HG02840 (cell line): ENCODE results near the gene FGF10.

Experiments used
- ATAC-seq: cut with Tn5 transposase; IDR thresholded peaks from one replicate; pipeline ENCODE4 v1.9.1; 2021; ENCODE audit warnings: mild to moderate bottlenecking, moderate library complexity, moderate number of reproducible peaks; ENCODE audit not compliant: unreplicated experiment, low FRiP score

The FGF10 gene

DNA sequence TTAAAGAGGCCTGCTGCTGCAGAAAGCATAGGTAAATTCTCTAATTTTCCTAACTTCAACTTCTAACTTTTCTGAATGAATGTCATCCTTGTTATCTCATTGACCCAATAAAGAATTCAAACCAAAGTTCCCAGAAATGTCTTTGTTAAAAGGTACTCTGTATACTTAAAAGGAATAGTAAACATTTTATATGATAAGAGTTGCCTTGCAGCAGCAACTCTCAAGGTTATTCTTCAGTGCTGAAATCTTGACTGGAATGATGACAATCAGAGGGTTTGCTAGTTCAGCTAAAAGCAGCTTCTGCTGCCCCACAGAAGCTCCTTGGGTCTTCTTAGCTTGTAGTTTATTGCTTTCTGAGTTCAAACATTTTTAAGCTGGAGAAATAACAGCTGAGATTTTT, 28.3 kb downstream of the FGF10 start:
- no peak for ATAC-seq

DNA sequence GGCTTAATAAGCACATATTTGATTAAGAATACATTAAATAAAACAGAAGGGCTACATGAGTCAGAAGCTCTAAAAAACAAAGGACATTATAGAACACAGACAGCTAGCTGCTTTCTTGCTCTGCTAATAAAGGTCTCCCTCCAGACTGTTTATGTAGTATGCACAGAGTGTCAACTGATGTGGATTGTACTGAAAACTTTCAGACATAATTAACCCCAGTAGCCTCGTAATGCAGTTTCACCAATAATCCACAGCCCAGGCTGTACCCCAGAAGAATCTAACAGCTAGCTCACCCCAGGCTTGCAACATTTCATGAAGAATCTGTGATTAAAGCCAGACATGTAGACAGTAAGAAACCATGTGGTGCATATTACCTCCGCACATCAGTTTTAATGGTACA, 30.8 kb downstream of the FGF10 start:
- ATAC-seq = no peak

DNA sequence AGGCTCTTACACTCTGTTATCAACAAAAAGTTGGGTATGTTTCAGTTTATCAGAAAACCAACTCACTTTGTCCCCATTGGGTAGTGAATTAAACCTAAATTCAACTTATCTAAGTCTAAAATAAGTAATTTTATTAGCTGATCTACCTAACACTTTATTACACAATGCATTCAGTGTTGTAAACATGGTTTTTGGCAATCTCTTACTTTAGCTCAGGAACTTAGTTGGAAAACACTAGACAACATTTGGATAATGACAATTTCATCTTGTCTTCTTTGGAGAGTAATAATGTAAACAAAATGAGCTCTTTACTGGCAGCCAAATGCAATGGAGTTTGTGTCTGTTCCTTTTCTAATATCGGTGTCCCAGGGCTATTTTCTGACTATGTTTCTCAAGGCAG, 33.0 kb downstream of the FGF10 start:
- no peak for ATAC-seq

DNA sequence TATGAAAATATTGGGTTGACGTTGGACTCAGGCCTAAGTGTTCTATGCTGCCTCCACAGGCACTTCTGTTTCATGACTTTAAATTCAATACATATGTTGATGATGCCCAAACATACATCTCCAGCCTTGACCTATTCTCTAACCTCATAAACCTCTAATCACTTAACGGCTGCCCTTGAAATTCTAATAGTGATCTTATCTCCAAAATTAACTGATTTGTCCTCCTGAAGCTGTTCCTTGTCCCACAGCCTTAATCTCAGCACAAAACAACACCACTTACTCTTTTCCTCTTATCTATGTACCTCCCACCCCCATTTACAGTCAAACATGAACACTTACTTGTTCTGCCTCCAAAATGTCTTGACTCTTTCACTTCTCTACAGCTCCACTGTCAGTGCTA, 43.3 kb downstream of the FGF10 start:
- ATAC-seq = no peak

DNA sequence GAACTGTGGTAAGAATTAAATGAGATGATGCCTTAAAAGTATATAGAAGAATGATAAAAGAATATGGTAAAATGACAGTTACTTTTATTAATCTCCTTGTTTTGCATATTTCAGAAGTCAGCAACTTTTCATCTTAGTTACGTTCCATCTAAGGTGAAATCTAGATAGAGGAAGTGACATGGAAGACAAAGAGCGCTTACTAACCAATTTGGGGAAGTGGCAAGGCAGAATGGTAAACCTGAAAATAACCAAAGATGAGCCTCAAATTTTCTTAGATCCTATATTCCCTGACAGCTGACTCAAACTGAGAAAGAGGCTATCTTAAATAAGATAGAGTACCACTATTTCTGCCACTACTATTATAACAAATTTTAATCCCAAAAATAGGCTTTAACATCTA, 52.5 kb downstream of the FGF10 start:
- ATAC-seq = no peak

DNA sequence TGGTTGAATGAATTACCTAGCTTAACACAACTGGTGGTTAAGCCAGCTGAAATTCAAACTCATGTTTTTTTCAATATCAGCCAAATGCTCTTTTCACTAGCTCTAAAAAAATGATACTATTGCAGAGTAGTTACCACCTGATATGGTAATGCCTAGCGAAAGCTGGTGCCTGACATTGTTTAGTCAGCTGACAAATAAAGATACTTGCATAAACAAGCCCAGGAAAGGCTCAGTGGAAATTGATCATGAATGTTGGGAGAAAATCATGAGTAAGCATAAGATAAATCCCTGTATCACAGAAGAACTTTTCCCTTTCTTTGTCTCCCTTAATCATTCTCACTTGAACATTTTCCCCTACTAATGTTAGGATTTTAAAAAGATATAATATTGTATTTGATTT, 54.6 kb downstream of the FGF10 start:
- ATAC-seq = no peak

DNA sequence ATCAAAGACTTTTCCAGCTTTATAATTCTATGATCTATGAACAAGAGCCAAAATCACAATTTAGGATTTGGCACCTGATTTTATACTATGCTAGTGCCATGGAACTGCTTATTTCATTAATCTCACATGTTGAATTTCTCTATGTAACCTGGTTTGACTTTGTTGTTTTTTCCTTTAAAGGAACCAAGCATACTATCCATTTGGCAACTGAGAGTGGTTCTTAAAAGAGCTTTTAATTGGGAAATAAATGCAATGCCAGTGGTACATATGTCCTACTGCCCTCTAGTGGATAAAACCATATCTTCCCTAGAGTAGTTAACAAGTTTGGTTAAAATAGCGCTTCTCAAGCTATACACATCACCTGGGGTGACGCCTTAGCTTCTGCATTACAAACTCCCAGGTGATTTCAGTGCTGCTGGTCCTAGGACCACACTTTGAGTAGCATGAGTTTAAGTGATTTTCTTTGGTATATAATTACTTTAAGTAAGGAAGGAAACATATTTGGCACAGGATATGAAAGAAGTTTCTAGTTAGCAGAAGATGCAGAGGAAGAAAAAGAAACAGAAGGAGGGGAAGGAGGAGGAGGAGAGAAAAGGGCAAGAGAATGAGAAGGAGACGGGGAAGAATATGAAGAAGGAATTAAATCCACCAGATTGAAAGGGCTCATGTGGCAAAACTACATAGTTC, 56.8 kb downstream of the FGF10 start:
- ATAC-seq = no peak

DNA sequence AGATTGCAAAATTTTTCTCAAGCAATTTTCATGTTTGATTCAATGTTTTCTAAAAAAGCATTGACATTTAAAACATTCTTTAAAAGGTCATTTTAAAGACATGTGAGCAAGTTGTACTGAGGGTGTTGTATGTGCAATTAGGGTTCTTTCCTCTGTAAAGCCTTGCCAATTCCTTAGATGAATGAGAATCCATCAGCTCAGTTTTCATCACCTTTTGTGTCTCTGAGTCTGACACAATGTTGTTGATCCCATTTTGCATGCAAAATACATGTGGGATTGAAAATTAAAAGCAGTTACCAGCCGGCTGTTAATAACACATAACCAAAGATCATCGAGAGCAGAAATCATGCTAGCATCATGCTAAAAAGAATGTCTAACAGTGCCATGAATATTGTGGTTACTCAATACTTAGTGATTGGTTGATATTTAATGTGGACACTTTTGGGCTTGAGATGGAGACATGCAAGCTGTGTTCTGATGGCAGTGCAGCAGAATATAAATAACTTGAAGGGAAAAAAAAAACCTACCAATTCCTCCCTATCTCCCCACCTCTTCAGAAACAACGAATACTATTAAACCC, 57.7 kb downstream of the FGF10 start:
- ATAC-seq = no peak

DNA sequence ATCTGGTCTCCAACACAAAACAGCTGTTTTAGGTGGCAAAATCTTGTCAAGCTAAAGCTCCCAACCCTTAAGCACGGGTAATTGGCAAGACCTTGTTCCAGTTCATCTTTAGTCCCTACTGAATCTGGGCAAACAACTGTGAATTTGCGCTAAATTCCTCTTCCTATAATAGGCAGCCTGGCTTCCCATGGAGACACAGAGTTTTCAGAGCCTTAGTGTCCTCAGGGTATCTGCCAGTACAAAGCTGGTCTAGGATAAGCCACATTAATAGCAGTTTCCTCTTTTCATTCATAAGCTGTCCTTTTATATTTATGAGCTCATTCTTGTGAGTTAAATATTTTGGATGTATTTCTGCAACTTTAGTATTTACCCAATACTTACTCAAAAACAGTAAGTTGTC, 59.5 kb downstream of the FGF10 start:
- no peak for ATAC-seq

DNA sequence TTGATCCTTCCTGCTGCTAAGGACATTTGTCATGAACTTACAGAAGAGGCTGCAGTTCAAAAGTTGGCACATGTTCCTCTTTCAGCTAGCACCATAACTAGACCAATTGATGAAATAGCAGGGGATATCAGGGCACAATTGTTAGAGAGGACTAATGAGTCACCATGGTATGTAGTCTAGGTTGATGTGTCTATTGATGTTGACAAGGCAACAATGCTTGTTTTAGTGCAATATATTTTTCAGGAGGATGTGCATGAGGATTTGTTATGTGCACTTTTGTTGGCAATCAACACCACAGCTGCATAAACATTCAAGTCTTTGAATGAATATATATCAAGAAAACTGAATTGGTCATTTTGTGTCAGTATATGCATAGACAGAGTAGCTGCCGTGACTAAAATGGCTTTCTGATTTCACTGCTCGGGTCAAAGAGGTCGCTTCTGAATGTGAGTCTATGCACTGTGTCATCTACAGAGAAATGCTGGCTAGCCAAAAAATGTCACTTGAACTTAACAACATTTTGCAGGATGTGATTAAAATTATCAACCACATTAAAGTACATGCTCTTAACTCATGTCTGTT, 68.0 kb downstream of the FGF10 start:
- no peak for ATAC-seq

DNA sequence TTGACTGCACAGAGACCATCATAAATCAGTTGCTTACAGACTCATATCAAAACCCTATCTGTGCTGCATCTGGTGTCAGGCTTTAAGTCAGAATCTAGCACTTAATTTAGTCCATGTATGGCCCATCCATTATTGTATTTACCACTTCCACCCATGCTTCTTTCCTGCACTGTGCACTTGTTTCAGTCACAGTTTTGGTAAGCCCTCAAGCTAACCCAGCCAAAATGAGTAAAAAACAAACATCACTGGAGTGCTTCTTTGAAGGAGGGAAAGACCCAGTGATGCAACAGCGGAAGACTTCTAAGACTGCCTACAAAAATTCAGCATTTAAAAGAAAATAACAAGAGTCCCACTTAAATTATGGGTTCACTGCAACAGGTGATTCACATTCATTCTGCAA, 69.0 kb downstream of the FGF10 start:
- no peak for ATAC-seq

DNA sequence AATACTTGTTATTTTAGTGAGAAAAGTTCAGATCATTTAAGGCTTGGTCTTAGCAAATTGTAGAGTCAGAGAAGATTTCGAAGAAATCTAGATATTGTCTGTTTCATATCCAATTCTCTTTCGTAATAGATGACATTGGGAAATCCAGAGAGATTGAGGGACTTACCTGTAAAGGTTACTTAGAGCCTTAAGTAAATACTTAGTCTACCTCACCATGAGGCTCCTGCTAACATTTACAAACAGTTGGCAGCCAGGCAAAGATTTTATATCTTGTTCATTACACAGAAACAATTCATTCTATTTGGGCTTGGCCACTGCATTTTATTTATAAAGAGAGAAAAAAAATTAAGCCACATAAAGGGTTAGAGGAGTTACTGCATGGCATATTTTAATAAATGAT, 70.3 kb downstream of the FGF10 start:
- no peak for ATAC-seq

DNA sequence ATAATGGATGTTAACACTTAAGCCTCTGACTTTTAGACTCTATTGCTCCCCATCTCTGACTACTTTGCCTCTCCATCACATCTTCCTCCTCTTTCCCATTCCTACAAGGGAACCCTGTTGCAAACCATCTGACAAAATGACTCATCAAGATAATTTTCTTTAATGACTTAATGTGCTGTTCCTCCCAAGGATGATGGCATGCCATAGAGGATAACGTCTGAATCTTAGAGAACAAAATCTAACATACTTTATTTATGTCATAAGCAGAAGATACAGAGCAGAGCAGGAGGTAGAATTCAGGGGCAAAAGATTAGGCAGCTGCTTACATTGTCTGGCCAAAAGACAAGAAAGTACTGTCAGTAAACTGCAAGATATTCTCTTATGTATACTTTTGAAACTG, 76.8 kb downstream of the FGF10 start:
- ATAC-seq = no peak

DNA sequence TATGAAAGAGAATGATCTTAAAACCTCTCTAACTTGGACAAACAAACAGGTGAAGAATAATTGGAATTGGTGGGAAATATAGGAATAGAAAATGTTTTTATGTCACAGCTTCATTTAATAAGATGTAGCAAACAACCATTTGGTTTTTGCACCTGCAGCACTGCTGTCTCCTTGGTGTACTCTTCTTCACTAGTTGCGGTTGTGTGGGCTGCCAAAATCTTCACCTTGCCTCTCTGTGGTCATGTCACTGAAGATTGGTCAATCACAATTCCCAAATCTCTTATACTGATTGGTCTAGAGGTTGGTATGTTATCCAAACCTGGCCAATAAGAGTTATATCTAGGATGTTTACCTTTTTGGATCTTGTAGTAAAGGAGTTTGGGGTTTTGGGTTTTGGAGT, 88.7 kb downstream of the FGF10 start:
- no peak for ATAC-seq

DNA sequence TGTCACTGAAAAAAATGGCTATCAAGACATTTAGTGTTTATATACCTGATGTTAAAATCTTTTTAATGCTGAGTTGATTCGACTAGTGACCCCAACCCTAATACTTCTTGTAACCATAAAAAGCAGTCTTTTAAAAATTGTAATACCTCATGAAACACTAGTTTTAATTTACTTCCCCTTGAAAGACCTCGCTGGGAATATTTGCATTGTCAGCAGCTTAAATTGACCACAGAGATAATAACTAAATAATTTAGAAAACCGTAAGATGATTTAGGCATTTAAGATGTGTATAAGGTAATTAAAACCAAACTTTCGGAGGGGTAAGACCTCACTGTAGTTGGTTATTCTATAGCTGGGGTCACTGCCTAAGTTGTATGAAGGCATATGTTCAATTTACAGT, 89.8 kb downstream of the FGF10 start:
- no peak for ATAC-seq

DNA sequence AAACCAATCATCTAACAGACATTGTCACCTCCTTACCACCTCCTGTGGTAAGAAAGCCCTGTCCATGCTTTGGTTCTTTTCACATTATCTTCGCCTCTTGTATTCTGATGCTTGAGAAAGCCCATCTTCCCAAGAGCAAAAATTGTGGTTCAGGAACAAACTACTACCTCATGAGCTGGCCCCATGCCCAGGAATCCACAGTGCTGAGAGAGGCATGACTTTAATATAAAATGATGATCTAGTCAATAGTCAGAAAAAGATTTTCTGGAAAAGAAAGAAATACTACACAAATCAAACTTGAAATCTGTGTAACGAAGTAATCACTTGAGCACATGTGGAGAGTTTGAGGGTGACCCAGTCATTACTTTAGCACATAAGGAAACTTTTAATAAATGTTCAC, 94.7 kb downstream of the FGF10 start:
- ATAC-seq = no peak

DNA sequence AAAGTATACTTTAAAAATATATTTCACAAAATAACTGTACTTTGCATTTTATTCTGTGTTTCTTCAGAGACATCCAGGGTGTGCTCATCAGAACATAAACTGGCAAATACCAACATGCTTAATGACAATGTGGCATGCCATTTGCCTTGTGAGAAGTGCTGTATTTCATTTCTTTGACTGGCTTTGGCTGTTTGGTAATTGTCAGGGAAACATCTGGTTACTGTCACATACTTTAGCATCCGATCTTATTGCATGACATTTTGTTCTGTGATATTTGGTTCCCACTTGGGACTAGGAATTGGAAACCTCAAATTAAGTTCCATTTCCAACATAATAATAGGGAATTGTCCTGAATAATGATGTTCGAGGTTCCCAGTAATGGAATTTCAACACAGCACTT, 96.5 kb downstream of the FGF10 start:
- ATAC-seq = no peak

DNA sequence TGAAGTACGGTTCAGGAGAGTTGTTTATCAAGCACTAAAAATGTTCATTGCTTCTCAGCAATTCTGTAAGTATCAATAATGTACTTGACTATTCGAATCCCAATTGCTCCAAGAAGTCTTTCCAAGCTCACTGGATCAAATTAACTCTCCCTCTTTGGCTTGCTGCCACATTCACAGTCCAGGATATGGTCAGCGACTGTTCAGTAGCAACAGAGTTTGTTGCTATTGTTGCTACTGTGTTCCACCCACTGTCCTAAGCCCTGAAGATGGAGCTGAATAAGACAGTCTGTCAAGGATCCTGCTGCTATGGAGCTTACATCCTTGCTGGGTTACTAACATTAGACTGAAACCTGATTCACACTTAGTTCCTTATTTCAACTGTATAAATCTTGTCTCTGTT, 110.8 kb downstream of the FGF10 start:
- ATAC-seq = no peak

DNA sequence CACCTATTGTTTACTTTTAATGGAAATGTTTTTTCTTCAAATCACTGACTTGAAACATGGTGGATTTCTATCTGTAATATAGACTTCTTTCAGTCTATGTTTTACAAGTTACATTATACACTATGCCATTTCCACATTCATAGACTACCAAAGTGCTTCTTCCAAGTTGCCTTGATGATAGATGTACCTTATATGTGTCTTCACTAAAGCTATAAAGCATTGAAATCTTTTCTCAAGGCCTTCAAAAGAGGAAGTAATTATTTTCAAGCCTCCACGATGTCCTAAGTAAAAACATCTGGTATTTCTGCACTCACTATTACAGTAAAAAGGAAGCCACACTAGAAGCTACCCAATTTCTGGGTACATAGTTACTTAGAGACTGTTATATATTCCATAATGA, 113.3 kb downstream of the FGF10 start:
- ATAC-seq = no peak

DNA sequence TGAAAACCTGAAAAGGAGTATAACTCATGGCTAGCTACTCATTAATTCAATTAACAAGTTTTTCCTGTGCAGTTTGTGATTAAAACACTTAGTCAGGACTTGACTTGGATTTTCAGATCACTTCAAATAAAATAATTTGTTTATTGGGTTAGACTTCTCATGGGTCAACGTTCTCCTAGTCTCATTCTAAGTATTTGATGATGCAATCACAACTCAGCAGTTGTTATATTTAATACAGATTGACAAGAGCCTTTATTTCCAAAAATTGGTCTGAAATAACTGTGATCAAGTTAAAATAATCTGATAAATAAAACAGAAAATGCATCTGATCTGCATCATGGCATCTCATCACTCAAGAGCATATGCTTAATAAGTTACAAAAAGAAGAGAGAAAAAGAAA, 113.9 kb downstream of the FGF10 start:
- ATAC-seq = no peak

DNA sequence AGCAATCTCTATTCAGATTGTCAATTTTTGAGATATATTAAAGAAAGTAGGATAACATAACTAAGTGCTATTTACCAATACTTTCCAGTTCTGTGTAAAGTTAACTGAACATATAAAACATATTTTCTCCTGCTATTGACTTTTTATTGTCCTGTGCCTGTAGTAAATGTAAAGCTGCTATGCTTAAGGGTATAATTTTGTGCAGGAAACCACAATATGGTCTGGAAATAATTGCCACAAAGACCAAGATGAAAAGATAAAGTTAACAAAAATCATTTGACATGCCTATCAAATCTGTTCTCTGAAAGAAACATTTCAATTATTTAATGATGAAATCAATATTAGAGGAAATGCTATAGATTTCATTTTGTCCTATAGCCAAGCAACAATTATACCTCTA, 121.3 kb downstream of the FGF10 start:
- ATAC-seq = no peak

DNA sequence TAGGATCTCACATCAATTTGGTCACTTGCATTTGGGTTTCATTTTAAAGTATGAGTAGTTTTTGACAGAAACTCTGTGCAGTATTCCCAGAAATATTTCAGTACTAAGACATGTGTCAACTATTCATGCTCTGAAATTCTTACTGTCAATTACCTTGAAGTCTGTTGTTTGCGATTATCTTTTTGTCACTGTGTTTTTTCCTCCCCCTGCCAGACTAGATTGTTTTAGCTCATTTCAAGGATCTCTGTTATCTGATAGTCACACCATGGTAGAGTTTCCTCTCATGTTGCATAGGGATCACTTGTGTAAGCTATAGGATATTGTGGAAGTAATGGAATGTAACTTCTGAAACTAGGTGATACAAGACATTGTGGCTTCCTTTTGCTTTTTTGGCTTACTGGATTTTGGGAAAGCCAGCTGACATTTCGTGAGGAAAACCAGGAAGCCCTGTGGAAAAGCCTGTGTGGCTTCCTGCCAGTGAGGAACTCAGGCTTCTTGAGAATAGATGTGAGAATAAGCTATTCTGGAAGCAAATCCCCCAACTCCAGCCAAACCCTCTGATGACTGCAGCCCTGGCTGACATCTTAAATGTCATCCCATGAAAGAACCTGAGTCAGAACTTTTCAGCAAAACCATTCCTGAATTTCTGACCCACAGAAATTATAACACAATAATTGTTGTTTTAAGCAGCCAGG, 122.2 kb downstream of the FGF10 start:
- no peak for ATAC-seq
